PC-9 (cell line): Measurements from ENCODE around the gene NELL2. TPM values are rescaled to one million over a fixed set of nuclear protein-coding genes. Genes with fewer than 3 reads are reported as not detected.

Experiments
- BruUV-seq: library from RNA; stranded (reverse); fragments of 400-500 nt; replicated peaks from 2 replicates; lab custom pipeline; 2021; lab: Mats Ljungman, UMichigan
- CTCF ChIA-PET: fragments of 300-600 bp; sonication (Branson Sonifier 250); formaldehyde crosslinking; loops from one replicate; lab custom pipeline; 2022; ENCODE audit warnings: antibody characterized with exemption; lab: Charles Lee
- POLR2A ChIA-PET: fragments of 300-600 bp; sonication (Branson Sonifier 250); formaldehyde crosslinking; loops from one replicate; lab custom pipeline; 2022; ENCODE audit warnings: antibody characterized with exemption; ENCODE audit not compliant: unreplicated experiment; lab: Charles Lee
- DNase-seq, 2 experiments: peaks; one replicate each; pipeline versions ENCODE4 v3.0.0 to v3.0.0-alpha.2; 2015 to 2022; ENCODE audit warnings: mixed read lengths in 1 of 2
- H2AFZ ChIP-seq: fragments of 200-600 bp; sonication (generic); 2 replicates; pipeline ENCODE4 v1.8.1; 2017; ENCODE audit warnings: antibody characterized with exemption
- H3F3A ChIP-seq: fragments of 200-600 bp; sonication (generic); 2 replicates; pipeline ENCODE4 v1.8.1; 2017; ENCODE audit warnings: antibody characterized with exemption, mild to moderate bottlenecking, low read depth; ENCODE audit not compliant: insufficient read depth
- H3K27ac ChIP-seq: fragments of 200-600 bp; sonication (generic); 2 replicates; pipeline ENCODE4 v1.6.1; 2016; ENCODE audit warnings: mixed run types
- H3K27me3 ChIP-seq: fragments of 200-600 bp; sonication (generic); 2 replicates; pipeline ENCODE4 v1.6.1; 2016; ENCODE audit warnings: low read depth, mixed run types; ENCODE audit not compliant: insufficient read depth
- H3K36me3 ChIP-seq: fragments of 200-600 bp; sonication (generic); 2 replicates; pipeline ENCODE4 v1.6.1; 2016; ENCODE audit warnings: low read depth, mixed run types
- H3K4me1 ChIP-seq: fragments of 200-600 bp; sonication (generic); replicated peaks from 2 replicates; pipeline ENCODE4 v1.6.1; 2016; ENCODE audit warnings: mixed run types; ENCODE audit not compliant: insufficient read depth
- H3K4me2 ChIP-seq: fragments of 200-600 bp; sonication (generic); 2 replicates; pipeline ENCODE4 v1.6.1; 2017; ENCODE audit warnings: mixed run types
- H3K4me3 ChIP-seq: fragments of 200-600 bp; sonication (generic); 2 replicates; pipeline ENCODE4 v1.6.1; 2016; ENCODE audit warnings: mixed run types
- H3K79me2 ChIP-seq: fragments of 200-600 bp; sonication (generic); 2 replicates; pipeline ENCODE4 v1.6.1; 2017; ENCODE audit warnings: low read depth, mixed run types
- H3K9me2 ChIP-seq: fragments of 200-600 bp; sonication (generic); 2 replicates; pipeline ENCODE4 v1.8.1; 2017; ENCODE audit warnings: mild to moderate bottlenecking; ENCODE audit not compliant: insufficient read depth
- H3K9me3 ChIP-seq: fragments of 200-600 bp; sonication (generic); 2 replicates; pipeline ENCODE4 v1.8.1; 2016; ENCODE audit warnings: low read depth; ENCODE audit not compliant: insufficient read depth
- H4K20me1 ChIP-seq: fragments of 200-600 bp; sonication (generic); 2 replicates; pipeline ENCODE4 v1.8.1; 2017; ENCODE audit not compliant: insufficient read depth
- EZH2 ChIP-seq: fragments of 200-600 bp; sonication (generic); IDR thresholded peaks from 2 replicates; pipeline ENCODE4 v1.8.0; 2017; ENCODE audit warnings: antibody characterized with exemption, low read depth
- intact Hi-C: fragments of 100-400 bp; cut with micrococcal nuclease; formaldehyde crosslinking; loops from one replicate; pipeline ENCODE4 v1.10.0; 2022; ENCODE audit not compliant: unreplicated experiment
- total RNA-seq: library from RNA; stranded (reverse); gene quantifications from 2 replicates; pipeline ENCODE4 v1.2.3, GENCODE V29; 2021
- TF ChIP-seq, protein P1 (sequence below): fragments of 200-600 bp; sonication (generic); conservative IDR thresholded peaks from 2 replicates; pipeline ENCODE4 v1.6.1; 2017; ENCODE audit warnings: mixed run types, antibody characterized with exemption, mild to moderate bottlenecking, moderate library complexity

NELL2 gene
- total RNA-seq, 1 experiment from 2014 or later = 0.61 TPM

DNA sequence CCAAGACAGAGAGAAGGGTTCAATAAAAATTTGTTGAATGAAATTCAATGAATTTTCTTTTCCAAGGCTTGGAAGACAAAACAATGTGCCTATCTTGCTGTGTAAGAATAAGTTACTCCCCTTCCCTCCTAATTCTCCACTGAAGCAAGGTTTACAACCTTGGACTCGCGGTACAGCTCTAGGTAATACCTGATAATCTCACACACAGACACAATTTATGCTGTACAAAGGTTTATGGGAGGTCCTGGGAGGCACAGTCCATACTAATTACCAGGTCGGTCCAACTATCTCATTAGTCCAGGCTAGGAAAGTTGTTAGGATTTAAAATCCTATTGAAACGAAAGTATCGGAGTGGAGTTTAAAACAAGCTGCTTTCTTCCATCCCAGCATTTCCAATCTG lies 42.6 kb downstream of the NELL2 start:
- H3K36me3 ChIP-seq = no peaks in the 10 kb centered on the region
- H3K4me2 ChIP-seq = no peak overlapping the region
- no peaks in the 10 kb centered on the region for H3K4me1 ChIP-seq
- no peak for TF ChIP-seq EZH2
- TF ChIP-seq, protein P1, sequence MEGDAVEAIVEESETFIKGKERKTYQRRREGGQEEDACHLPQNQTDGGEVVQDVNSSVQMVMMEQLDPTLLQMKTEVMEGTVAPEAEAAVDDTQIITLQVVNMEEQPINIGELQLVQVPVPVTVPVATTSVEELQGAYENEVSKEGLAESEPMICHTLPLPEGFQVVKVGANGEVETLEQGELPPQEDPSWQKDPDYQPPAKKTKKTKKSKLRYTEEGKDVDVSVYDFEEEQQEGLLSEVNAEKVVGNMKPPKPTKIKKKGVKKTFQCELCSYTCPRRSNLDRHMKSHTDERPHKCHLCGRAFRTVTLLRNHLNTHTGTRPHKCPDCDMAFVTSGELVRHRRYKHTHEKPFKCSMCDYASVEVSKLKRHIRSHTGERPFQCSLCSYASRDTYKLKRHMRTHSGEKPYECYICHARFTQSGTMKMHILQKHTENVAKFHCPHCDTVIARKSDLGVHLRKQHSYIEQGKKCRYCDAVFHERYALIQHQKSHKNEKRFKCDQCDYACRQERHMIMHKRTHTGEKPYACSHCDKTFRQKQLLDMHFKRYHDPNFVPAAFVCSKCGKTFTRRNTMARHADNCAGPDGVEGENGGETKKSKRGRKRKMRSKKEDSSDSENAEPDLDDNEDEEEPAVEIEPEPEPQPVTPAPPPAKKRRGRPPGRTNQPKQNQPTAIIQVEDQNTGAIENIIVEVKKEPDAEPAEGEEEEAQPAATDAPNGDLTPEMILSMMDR = no peak
- no peaks in the 10 kb centered on the region for H4K20me1 ChIP-seq
- POLR2A ChIA-PET = no interaction called here
- intact Hi-C loops = no loop called here
- BruUV-seq = no TSS peak
- H3K9me2 ChIP-seq = no peaks in the 10 kb centered on the region
- DNase-seq = no peak
- H3K9me3 ChIP-seq = no peaks in the 10 kb centered on the region
- no peaks in the 10 kb centered on the region for H3K79me2 ChIP-seq
- no peaks in the 10 kb centered on the region for H3F3A ChIP-seq
- no peak overlapping the region for H2AFZ ChIP-seq
- no peak overlapping the region for H3K27ac ChIP-seq
- CTCF ChIA-PET = no interaction called here
- no peak overlapping the region for H3K4me3 ChIP-seq
- no peaks in the 10 kb centered on the region for H3K27me3 ChIP-seq

DNA sequence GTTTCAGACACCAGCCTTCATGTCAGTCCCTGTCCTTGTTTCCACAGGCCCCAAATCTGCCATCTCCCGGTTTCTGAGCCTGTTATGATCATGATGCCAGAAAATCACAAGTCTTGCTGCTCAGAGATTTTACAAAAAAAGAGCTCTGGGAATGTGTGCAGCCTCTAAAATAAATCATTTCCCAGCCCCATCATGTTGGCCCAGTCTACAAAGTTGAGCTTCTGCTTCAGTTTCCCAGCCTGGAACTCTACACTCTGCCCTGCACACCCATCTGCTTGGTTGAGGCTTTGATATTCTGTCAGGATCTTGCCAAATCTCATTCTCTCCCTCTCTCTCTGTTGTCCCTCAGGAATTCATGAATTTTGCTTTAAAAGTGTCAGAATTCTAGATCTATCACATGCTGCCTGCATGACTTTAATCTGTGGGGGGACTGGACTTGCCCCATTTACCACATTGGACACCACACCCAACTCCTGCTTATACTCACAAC lies 45.5 kb downstream of the NELL2 start:
- no peak overlapping the region for H3K4me2 ChIP-seq
- H3K36me3 ChIP-seq = no peaks in the 10 kb centered on the region
- H3K27ac ChIP-seq = no peak overlapping the region
- BruUV-seq = no TSS peak
- no peaks in the 10 kb centered on the region for H3K27me3 ChIP-seq
- no peak for TF ChIP-seq EZH2
- TF ChIP-seq, protein P1 = no peak
- POLR2A ChIA-PET = no interaction called here
- H3K9me3 ChIP-seq = no peaks in the 10 kb centered on the region
- no peak for DNase-seq
- no peaks in the 10 kb centered on the region for H3K4me1 ChIP-seq
- no peak overlapping the region for H2AFZ ChIP-seq
- H3K4me3 ChIP-seq = no peak overlapping the region
- no peaks in the 10 kb centered on the region for H3K79me2 ChIP-seq
- H3F3A ChIP-seq = no peaks in the 10 kb centered on the region
- CTCF ChIA-PET = no interaction called here
- H3K9me2 ChIP-seq = no peaks in the 10 kb centered on the region
- intact Hi-C loops = no loop called here
- no peaks in the 10 kb centered on the region for H4K20me1 ChIP-seq

DNA sequence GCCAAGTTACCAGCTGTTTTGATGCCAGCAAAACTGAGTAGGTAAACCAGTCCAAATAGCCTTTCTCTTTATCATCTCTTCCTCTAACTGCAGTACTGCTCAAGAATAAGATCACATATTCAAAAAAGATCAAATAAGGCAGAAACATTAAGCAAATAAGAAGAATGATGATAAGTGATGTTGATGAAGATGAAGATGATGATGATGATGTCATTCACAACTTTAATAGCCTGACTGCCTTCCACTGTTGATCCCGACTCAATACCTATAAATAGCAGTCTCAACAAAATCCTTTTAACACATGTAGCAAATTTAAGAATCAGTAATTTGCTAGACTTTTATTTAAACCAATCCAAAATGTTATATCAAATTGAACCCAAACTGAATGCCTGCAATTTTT lies 47.1 kb downstream of the NELL2 start:
- ChIA-PET POLR2A (no interaction called here), CTCF (interaction anchor here (0.6 kb wide), 1 partner anchor 1014 kb away, joined by 3 read pairs; no protein-coding TSS in a partner anchor)

More for the DNA sequence above, 47.1 kb downstream of the NELL2 start:
- Histone ChIP-seq H3F3A (no peaks in the 10 kb centered on the region), H3K4me3 (no peak overlapping the region), H3K27me3 (no peaks in the 10 kb centered on the region), H3K36me3 (no peaks in the 10 kb centered on the region), H3K27ac (no peak overlapping the region), H2AFZ (no peak overlapping the region), H3K9me3 (no peaks in the 10 kb centered on the region), H3K9me2 (no peaks in the 10 kb centered on the region), H3K79me2 (no peaks in the 10 kb centered on the region), H3K4me2 (no peak overlapping the region), H4K20me1 (no peaks in the 10 kb centered on the region; the same call in 1 of the 2 replicates), H3K4me1 (no peaks in the 10 kb centered on the region)
- TF ChIP-seq, protein P1 = no peak
- no peak for TF ChIP-seq EZH2
- no TSS peak for BruUV-seq
- intact Hi-C loops = no loop called here
- DNase-seq = no peak
